ENCODE measurements around the gene RANBP17.

The RANBP17 gene

DNA sequence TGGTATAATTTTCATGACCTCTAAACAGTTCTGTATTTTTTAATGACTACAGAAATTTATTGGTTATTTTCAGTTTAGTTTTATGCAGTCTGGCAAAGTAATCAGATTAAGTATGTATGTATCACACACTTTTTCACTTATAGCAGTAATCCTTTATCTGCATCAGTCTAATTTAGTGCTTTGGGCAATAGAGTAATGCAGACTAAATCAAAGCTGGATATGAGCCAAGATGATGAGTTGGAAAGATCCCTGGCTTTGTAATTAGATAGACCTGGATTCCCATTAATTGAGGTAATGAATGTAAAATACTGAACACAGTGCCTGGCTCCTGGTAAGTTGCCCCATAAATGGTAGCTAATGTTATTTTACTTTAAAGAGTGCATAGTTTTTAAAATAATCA lies 231.8 kb downstream of the RANBP17 start:
- DNase-seq (ENCODE audit: low read depth): no peak

DNA sequence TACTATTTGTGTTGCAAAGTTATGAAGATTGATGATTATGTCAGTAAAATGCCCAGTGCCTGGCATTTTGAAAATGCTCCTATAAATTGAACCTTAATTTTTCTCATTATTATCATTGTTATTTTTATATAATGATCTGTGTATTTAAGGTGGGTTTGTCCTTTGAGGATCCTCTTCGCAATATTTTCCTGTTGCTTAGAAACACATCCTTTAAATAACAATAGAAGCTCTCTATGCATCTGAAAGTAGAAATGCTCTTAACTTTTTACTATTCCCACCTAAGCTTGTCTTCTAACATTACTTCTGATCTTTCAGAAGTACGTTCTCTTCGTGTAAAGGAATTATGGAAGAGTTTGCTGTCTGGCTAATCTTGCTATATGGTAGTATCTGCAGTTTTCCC lies 232.5 kb downstream of the RANBP17 start:
- DNase-seq (ENCODE audit: low read depth): no peak

DNA sequence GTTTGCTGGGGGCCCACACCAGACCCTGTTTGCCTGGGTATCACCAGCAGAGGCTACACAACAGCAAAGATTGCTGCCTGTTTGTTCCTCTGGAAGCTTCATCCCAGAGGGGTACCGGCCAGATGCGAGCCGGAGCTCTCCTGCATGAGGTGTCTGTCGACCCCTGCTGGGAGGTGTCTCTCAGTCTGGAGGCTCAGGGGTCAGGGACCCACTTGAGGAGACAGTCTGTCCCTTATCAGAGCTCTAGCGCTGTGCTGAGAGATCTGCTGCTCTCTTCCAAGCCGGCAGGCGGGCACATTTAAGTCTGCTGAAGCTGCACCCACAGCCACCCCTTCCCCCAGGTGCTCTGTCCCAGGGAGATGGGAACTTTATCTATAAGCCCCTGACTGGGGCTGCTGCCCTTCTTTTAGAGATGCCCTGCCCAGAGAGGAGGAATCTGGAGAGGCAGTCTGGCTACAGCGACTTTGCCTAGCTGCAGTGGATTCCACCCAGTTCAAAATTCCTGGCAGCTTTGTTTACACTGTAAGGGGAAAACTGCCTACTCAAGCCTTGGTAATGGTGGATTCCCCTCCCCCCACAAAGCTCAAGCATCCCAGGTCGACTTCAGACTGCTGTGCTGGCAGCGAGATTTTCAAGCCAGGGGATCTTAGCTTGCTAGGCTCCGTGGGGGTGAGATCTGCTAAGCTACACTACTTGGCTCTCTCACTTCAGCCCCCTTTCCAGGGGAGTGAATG lies 241.2 kb downstream of the RANBP17 start:
- DNase-seq (ENCODE audit: low read depth): no peak

DNA sequence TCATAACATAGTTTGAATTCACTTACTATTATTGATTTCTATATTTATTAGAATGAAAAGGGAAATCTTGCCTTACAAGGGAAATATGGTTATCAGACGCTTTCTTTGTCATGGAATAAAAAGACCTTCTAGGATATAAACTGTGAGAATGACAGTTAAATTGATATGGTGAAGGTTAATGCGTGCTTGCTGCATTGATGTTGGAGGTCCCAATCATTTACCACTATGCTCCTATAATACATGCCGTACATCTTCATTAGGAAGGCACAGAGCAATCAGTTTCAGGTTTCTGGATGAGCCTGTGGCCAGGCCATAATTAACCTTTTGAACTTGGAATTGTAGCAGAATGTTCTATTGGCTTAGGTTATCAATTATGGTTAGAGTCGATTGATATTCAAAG lies 245.9 kb downstream of the RANBP17 start:
- no peak for DNase-seq (ENCODE audit: low read depth)

DNA sequence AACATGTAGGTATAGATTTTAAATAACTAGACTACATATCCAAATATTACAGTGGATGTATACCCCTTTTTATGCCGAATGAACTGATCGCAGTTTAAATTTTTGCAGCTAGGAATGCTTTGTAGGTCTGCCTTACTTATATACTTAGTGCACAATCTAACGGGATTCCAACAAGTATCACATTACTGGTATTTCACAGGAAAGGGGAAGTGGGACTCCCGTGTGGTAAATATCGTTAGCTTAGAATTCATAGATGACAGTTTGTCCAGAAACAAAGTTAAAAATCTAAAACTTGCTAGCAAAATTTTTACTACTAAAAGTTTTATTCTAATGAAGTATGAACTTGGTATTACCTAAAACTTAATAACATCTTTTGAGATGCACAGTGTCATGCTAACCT lies 253.7 kb downstream of the RANBP17 start:
- DNase-seq (ENCODE audit: low read depth): no peak

DNA sequence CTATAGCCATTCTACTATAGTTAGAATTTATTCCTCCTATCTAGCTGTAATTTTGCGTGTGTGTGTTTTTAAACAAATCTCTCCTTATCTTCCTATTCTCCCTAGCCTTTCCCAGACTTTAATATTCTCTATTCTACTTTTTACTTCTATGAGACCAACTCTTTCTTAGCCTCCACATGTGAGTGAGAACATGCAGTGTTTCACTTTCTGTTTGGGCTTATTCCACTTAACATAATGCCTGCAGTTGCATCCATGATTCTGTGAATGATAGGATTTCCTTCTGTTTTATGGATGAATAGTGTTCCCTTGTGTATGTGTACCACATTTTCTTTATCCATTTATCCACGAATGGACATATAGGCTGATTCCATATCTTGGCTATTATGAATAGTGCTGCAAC lies 254.9 kb downstream of the RANBP17 start:
- no peak for DNase-seq (ENCODE audit: low read depth)

DNA sequence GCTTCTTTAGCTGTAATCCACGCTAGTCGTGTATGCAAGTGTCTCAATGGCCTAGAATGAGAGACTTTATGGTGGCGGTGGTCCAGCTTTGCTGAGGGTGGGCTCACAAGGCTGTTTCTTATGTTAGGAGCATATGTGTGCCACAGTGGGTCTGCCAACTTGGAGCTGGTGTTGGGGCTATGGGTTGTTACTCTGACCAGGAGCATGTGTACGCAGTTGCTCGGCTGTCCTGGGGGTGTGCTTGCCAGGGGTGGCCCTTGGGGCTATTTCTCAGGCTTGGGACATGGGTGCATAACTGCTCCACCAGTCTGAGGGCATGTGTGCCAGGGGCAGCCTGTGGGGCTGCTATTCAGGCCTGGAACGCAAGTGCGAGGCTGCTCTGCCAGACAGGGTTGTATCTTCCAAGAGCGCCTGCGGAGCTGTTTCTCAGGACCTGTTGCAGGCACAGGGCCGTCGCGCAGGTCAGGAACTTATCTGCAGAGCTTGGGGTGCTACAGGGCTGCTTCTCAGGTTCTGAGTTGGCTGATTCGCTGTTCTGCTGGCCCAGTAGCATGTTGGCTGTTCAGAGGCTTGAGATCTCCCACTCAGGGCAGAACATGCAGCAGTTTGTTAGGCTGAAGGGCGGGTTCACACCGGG lies 259.3 kb downstream of the RANBP17 start:
- DNase-seq (ENCODE audit: low read depth): no peak

DNA sequence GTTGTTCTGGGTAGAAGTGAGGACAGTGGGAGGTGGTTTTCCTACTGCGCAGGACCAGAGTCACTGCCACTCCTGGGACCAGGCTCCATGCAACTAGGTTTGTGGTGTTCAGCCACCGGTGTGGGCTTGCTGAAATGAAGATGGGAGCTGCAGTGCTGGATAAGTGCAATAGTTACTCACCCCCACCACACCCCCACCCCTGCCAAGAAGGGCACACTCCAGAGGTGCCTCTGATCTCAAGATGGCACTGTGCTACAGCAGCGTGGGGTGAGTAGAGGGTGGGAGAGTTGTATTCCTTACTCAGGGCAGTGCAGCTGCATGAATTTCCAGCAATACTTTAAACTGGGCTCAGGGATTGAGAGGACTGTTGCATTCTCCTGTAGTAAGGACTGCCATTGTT lies 259.8 kb downstream of the RANBP17 start:
- no peak for DNase-seq (ENCODE audit: low read depth)

DNA sequence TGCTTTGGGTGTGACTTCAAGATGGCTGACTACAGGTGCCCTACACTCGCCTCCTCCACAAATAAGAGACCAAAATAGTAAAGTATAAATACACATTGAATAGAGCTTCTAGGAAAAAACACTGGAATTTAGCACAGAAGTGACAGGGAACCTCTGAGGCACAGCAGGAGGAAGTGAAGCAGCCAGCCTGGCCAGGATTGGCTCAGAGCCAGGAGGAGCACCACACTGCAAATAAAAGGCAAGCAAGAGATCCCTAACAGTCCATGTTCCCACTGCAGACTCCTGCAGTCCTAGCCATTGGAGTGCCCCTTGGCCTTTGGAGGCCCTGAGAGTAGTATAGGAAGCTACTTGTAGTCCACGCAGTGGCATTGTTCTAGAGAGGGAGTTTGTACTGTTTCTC lies 260.6 kb downstream of the RANBP17 start:
- no peak for DNase-seq (ENCODE audit: low read depth)

DNA sequence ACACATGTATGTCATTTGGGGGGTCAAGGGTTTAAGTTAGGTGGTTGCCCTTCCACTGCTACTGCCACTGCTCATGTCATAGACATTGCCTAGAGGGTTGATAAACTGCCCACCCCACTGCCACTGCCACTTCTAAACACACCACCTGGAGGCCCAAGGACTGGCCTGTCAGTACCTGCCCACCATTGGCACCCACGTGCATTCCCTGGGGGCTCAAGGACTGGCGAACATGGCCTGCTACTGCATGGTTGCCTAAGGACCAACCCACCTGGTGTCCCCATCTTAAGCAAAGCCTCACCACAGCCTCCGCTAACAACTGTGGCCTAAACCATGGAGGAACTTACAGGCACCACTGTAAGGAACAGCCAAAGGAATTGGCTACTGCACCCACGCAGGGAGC lies 261.6 kb downstream of the RANBP17 start:
- no peak for DNase-seq (ENCODE audit: low read depth)

DNA sequence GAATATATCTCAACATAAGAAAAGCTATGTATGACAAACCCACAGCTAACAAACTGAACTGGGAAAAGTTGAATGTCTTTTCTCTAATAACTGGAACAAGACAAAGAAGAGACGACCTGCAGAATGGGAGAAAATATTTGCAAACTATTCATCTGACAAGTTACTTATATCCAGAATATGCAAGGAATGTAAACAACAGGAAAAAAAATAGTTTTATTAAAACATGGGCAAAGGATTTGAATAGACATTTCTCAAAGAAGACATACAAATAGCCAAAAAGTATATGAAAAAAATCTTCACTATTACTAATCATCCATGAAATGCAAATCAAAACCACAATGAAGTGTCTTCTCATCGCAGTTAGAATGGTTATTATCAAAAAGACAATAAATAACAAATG lies 265.5 kb downstream of the RANBP17 start:
- DNase-seq (ENCODE audit: low read depth): no peak

DNA sequence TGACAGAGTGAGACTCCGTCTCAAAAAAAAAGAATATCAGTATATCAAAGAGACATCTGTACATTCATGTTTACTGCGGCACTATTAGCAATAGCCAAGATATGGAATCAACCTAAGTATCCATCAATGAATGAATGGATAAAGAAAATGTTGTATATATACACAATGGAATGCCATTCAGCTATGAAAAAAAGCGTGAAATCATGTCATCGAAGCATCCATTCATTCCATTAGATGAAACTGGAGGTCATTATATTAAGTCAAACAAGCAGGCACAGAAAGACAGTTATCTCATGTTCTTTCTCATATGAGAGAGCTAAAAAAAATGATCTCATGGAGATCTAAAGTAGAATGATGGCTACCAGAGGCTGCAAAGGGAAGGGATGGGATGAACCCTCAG lies 266.3 kb downstream of the RANBP17 start:
- no peak for DNase-seq (ENCODE audit: low read depth)

DNA sequence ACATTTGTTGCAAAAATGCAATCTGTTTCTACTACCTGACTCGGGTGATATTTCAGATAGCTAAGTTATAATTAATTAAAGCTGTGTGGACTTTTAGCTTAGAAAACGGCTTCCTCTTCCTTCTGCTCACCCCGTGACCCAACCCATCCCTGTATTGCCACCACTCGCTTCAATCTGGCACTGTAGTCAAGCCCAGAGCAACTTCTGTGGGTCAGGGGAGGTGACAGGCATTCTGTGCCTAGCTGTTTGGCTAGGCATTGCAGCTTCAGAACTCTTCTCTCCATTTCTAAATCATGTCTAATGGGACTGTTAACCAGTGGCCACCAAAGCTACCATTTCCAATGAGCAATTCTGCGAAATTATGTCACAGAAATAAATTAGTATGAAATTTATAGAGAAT lies 267.5 kb downstream of the RANBP17 start:
- DNase-seq (ENCODE audit: low read depth): no peak

DNA sequence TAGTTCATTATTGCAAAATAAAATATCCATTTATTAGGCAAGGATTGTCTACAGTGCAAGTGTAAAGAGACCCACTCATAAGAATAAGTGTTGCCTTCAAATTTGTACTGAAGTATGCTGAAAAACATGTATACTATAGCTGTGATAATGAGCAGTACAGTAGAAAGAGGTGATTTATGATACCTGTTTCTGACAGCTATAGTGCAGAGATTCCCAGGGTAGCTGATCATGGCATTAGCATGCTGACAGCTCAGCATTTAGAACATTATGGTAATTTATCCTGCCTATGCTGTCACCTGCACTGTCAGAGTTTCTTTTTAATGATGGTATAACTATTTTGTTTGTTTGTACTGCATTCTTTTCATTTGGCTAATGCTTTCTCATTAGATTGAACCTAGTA lies 269.7 kb downstream of the RANBP17 start:
- no peak for DNase-seq (ENCODE audit: low read depth)

DNA sequence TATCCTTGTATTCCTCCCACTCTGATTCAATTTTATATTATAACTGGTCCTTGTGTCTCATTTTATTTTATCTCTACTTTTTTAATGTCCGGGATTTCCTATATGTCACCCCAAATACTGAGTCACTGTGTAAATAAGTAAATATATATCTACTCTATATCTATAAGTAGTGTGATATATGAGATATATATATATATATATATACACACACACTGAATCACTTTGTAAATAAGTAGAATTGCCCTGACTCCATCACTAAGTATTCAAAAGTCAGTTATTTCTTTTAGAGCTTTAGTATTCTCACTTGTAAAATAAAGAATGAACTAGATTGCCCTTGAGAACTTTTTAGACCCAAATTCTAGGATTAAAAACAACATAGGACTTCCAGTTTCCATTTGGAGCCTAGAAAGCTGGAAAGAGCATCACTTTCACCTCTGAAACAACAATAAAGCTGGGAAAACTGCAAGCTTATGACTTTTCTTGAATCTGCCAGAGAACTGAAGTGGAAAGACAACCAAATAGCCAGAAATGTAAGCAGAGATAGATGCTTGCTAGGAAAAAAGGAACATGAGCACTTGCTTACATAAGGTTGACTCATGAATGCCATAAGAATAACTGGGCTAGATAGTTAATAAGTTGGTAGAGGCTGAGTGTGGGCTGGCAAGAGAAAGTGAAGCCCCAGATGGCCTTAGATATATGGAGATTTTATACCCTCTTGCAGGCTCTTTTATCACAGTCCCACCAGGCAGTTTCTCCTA lies 276.1 kb downstream of the RANBP17 start:
- no peak for DNase-seq (ENCODE audit: low read depth)

DNA sequence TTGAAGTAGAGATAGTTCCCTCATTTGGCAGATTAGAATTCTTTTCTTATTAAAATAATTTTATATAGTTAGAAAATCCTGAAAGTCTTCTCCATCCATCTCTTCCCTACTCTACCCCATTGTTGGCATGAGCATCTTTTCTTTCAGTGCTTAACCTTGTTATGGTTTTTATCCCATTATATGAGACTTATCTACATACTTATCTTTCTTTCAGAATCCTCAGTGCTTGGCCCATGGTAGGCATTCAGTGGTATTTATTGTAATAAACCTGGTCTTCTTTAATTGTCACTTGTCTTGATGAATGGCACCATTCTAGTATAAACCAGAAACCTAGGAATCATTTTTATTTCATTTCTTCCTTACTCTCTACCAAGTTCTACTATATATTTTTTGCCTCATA lies 277.4 kb downstream of the RANBP17 start:
- DNase-seq (ENCODE audit: low read depth): no peak

DNA sequence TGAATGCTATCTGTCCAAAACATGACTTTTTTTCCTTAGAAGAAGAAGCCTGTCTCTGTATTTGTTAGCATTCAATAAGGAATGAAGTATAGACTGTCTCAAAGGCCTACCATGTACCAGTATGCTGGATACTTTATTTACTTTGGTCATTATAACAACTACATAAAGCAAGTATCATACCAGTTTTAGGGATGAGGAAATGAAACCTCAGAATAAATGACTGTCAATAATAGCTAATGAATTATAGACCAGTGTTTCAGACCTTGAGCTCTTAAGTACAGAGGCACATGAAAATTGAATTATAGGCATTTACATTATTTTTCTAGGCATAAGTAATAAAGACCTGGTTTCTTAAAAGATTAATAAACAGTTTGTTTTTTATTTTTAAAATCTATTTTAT lies 280.8 kb downstream of the RANBP17 start:
- no peak for DNase-seq (ENCODE audit: low read depth)

DNA sequence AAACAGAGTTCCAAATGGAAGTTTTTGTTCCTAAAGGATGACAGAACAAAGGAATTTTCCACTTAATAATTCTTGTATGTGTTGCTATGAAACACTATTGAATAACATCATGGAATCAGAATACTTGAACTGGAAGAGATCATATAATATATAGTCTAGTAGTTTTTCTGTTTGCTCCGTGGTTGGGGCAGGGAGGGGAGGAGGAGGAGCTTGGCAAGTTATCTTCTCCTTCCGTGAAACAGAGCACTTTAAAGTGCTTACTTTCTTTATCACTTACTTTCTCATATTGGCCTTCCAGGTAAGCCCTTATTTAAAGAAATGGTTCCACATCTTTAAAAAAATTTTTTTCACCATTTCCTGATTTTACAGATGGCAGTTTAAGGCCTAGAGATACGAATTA lies 281.4 kb downstream of the RANBP17 start:
- no peak for DNase-seq (ENCODE audit: low read depth)

DNA sequence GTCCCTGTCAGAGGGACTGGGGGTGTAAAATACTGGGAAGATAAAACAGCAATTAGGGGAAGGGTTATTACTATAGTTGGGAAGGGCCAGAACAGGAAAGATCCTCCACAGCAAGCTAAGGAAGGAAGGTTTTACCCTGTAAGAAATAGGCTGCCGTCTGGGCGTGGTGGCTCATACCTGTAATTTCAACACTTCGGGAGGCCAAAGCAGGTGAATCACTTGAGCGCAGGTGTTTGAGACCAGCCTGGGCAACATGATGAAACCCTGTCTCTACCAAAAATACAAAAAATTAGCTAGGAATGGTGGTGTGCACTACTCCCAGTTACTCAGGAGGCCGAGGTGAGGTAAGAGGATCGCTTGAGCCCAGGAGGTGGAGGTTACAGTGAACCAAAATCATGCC lies 282.1 kb downstream of the RANBP17 start:
- DNase-seq (ENCODE audit: low read depth): no peak

DNA sequence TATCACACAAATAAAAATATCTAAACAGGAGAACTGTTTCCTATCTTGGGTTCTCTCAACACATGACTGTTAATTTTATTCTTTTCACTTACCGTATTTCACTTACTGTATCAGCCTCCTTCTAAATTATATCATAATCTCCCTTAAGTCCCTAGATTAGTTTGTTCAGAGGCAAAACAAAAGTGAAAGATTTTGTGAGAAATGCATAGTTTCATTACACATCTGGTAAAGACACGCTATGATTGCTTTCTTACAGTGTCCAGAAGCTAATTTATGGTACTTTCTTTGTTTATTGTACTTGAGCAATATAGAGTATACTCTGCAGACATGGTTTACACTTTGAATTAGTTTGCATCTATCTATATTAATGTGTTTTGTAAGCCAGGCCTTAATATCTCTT lies 287.5 kb downstream of the RANBP17 start:
- DNase-seq (ENCODE audit: low read depth): no peak

DNA sequence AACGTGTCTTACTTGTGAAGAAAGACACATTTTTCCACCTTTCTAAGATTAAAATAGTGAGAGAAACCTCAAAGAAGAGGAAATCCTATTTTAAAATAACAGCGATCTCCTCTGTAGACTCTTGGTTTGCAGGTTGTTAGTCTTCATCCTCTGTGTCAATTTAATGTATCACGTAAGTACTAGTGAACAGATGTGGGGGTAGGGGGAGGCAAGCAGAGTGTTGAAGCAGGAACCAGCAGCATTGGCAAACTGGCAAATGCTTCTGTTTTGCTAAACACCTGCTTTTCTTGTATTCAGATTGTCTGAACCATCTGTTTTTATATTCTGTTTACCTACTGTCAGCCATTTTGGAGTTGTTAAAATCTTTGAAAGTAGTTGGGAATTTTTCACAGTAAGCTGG lies 288.0 kb downstream of the RANBP17 start:
- DNase-seq (ENCODE audit: low read depth): no peak

DNA sequence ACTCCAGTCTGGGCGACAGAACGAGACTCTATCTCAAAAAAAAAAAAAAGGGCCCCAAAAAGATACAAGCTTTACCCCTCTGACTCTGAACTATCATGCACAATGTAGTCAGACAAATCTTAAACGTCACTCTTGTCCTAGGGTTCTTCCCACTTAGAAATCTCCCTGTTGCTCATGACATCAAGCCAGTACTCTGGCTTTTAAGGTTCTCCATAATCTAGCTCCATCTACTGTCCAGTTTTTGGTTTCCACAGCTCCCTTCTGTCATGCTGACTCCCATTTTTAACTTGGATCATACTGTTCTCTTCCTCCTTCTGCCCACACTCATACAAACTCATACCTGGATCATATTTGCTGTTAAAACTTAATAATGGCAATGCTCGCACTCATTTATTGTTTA lies 290.6 kb downstream of the RANBP17 start:
- DNase-seq (ENCODE audit: low read depth): no peak

DNA sequence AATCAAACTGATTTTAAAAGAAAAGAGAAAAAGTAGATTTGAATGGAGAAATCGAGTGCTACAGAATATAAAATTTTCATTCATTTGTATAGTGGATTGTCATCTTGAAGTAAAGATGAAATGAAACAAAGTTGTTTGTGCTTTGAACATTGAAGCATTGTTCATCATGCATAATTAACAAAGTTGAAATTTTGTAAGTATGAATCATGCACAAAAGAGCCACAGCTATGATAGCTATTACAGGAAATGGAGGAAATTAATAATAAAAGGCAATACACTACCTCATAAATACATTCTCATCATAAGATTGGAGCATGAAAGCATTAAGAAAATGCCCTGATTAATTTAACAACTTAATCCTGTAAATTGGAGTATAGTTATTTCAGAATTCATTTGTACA lies 293.8 kb downstream of the RANBP17 start:
- no peak for DNase-seq (ENCODE audit: low read depth)

Measured in stimulated activated CD8-positive, alpha-beta memory T cell treated with anti-CD3 and anti-CD28 coated beads, Interleukin-12 subunit alpha, Interleukin-12 subunit beta, amount 100 ng/mL, for 4 hours (primary cell).